Nephron progenitor cell (in vitro differentiated cells): ENCODE results near the gene ZBTB47.

Source experiments
- DNase-seq: peaks from one replicate; pipeline ENCODE4 v3.0.0; 2021
- H3K27ac Mint-ChIP-seq: 2 replicates; pipeline ENCODE4 v1.8.0; 2021; ENCODE audit warnings: mild to moderate bottlenecking, moderate library complexity, mixed read lengths
- H3K27me3 Mint-ChIP-seq: 2 replicates; pipeline ENCODE4 v1.8.0; 2021; ENCODE audit warnings: mild to moderate bottlenecking, low read depth, mixed read lengths; ENCODE audit not compliant: poor library complexity
- H3K36me3 Mint-ChIP-seq: 2 replicates; pipeline ENCODE4 v1.8.0; 2021; ENCODE audit warnings: low read depth, mixed read lengths
- H3K4me1 Mint-ChIP-seq: 2 replicates; pipeline ENCODE4 v1.8.0; 2021; ENCODE audit warnings: mixed read lengths
- H3K4me3 Mint-ChIP-seq: 2 replicates; pipeline ENCODE4 v1.8.0; 2021; ENCODE audit warnings: mild to moderate bottlenecking, moderate library complexity, mixed read lengths
- H3K9me3 Mint-ChIP-seq: 2 replicates; pipeline ENCODE4 v1.8.0; 2021; ENCODE audit warnings: mild to moderate bottlenecking, moderate library complexity, mixed read lengths
- CTCF ChIP-seq: fragments of 200-600 bp; sonication (generic); IDR thresholded peaks from 2 replicates; pipeline ENCODE4 v1.5.0; 2021; ENCODE audit warnings: antibody characterized with exemption

ZBTB47 gene

DNA sequence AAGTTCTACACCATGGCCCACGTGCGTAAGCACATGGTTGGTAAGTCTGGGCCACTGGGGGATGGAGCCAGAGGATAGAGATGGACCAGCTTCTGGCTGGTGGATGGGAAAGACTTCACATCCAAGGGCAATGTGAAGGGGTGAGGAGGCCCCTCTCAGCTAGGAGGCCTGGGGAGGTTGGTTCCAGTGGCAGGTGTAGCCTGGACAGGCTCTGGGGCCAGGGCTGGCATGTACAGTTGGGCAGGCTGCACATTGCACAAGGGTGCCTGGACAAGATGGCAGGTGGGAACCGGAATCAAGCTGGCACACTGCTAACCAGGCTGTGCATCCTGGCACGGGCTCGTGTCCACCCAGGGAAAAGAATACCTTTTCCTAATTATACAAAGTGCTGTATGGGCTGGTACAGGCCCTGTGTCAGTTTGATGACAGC, 8.1 kb downstream of the ZBTB47 start:
- Mint-ChIP-seq H3K27me3 (peaks cover 6% of the 10 kb centered on the region), H3K27ac (no peak overlapping the region), H3K36me3 (no peaks in the 10 kb centered on the region), H3K9me3 (no peaks in the 10 kb centered on the region), H3K4me3 (no peak overlapping the region), H3K4me1 (no peaks in the 10 kb centered on the region)
- no peak for DNase-seq
- TF ChIP-seq CTCF: no peak

DNA sequence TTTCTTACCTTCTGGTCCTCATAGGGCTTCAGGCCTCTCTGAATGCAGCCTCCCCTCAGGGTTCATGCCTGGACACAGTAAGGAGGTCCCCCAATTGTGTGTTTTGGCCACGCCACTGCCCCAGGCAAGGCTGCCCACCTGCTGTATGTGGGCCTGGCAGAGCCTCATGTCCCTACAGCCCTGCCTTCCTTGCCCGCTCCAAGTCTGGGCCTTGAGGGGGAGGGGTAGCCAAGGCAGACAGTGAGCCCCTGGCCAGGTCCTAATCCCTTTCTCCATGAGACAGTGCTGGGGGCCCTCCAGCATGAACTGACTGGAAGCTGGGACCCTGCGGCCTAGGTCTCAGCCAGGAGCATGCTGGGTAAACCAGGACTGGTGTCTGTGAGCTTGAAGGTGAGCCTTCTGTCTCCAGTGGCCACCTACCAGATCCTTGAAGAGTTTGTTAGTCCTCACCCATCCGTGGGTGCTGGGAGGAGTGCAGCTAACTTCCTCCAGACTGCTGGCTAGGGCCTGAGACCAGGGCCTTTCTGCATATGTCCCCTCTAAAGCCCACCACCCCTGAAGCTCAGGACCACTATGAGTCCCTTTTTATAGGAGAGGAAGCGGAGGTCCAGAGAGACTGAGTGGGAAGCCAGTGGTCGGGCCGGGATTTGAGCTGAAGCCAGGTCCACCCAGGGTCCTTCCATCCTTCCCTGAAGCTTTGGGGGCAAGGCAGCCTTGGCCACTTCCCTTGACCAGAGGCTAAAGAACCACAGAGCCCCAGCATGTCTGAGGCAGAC, 8.7 kb downstream of the ZBTB47 start:
- Mint-ChIP-seq H3K4me1 (peaks cover 2% of the 10 kb centered on the region), H3K36me3 (no peaks in the 10 kb centered on the region), H3K4me3 (no peak overlapping the region), H3K9me3 (no peaks in the 10 kb centered on the region), H3K27ac (no peak overlapping the region), H3K27me3 (peaks cover 6% of the 10 kb centered on the region)
- no peak for DNase-seq
- TF ChIP-seq CTCF: no peak

- Mint-ChIP-seq H3K27ac (no peak overlapping the region), H3K4me1 (peaks cover 9% of the 10 kb centered on the region), H3K4me3 (no peak overlapping the region), H3K36me3 (no peaks in the 10 kb centered on the region), H3K27me3 (peaks cover 4% of the 10 kb centered on the region), H3K9me3 (no peaks in the 10 kb centered on the region)
- TF ChIP-seq CTCF: no peak
- DNase-seq: no peak
Measured at GRCh38 chr3:42662813-42663535, 9.5 kb downstream of the ZBTB47 start.

- Mint-ChIP-seq H3K9me3 (peaks cover 2% of the 10 kb centered on the region), H3K4me3 (no peak overlapping the region), H3K27ac (no peak overlapping the region), H3K27me3 (peaks cover 4% of the 10 kb centered on the region), H3K36me3 (no peaks in the 10 kb centered on the region), H3K4me1 (peaks cover 15% of the 10 kb centered on the region)
- no peak for DNase-seq
- TF ChIP-seq CTCF: no peak
Measured at GRCh38 chr3:42663581-42664437, 10.3 kb downstream of the ZBTB47 start.

DNA sequence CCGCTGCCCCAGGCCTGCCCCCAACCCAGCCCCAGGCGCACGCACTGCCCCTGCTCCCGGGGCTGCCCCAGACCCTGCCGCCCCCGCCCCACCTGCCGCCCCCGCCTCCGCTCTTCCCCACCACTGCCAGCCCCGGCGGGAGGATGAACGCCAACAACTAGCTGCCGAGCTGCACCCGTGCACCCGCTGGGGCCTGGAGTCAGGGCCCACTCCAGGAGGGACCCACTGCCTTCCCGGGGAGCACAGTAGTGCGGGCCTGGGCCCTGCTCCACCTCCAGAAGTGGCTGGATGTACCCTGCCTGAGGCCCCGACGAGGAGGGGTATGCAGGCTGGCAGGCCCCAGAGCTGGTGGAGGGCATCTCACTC, 10.9 kb downstream of the ZBTB47 start:
- Mint-ChIP-seq H3K27me3 (peaks cover 4% of the 10 kb centered on the region), H3K27ac (no peak overlapping the region), H3K9me3 (peaks cover 5% of the 10 kb centered on the region), H3K4me1 (peaks cover 15% of the 10 kb centered on the region), H3K36me3 (no peaks in the 10 kb centered on the region), H3K4me3 (no peak overlapping the region)
- DNase-seq: no peak
- TF ChIP-seq CTCF: no peak
